ENCODE measurements around the gene GLO1.
"Not testable (repeated sequence)": the region's sequence is repeated elsewhere in the genome, so short reads cannot be mapped to it uniquely, and the experiment has no call there.

Gene GLO1

DNA sequence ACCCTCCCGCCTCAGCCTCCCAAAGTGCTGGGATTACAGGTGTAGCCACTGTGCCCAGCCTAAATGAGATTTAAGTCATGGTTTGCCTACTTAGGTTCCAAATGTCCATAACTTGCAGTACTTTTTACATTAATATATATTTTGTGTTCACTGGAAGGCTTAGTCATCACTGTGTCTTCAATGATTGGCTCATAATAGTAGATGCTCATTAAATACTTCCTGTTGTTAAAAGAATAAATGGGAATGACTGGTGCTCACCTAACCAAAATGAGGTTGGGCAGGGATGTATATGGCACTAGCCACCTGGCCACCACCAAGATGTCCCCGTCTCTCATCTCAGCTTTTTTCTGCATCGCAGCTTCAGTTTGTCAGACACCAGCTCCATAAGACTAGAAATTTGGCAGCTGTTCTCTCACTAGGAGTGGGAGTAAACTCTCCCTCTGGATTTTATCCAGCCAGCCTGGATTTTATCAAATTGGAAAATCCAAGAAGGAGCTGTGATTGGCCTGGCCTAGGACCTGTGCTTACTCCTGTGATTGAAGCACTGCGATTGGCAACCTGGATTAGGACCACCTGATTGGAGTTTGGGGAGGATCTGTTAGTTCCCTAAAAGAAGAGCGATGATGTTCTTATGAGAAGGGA lies 1.1 kb upstream of the GLO1 start:
- no peak overlapping the region for H3K27ac Mint-ChIP-seq
- no peak for DNase-seq
- no peak overlapping the region for H3K4me3 Mint-ChIP-seq
- TF ChIP-seq, protein P1, sequence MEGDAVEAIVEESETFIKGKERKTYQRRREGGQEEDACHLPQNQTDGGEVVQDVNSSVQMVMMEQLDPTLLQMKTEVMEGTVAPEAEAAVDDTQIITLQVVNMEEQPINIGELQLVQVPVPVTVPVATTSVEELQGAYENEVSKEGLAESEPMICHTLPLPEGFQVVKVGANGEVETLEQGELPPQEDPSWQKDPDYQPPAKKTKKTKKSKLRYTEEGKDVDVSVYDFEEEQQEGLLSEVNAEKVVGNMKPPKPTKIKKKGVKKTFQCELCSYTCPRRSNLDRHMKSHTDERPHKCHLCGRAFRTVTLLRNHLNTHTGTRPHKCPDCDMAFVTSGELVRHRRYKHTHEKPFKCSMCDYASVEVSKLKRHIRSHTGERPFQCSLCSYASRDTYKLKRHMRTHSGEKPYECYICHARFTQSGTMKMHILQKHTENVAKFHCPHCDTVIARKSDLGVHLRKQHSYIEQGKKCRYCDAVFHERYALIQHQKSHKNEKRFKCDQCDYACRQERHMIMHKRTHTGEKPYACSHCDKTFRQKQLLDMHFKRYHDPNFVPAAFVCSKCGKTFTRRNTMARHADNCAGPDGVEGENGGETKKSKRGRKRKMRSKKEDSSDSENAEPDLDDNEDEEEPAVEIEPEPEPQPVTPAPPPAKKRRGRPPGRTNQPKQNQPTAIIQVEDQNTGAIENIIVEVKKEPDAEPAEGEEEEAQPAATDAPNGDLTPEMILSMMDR (IDR thresholded peaks at IDR 0.05), result no peak
- peaks cover 15% of the 10 kb centered on the region for H3K27me3 Mint-ChIP-seq (ENCODE audit: low read depth, poor library complexity)
- peaks cover 36% of the 10 kb centered on the region for H3K36me3 Mint-ChIP-seq (ENCODE audit: low read depth)
- peaks cover 36% of the 10 kb centered on the region for H3K9me3 Mint-ChIP-seq
- peaks cover 8% of the 10 kb centered on the region for H3K4me1 Mint-ChIP-seq

DNA sequence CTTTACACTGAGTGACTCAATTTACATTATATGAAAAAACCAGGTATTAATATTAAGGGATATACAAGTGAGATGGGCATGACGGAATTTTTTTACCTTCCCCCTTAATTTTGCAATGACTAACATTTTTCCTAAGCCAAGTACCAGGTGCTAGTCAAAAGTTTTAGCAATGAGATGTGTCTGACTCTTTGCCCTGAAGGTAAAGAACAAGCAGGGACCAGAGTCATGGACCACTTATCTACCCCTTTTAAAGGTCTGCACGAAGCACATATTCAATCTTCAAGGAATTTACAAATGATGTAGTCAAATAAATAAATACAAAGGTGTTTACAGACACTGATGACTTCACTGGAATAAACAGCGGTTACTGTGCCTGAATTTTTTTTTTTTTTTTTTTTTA lies 1.4 kb downstream of the GLO1 start:
- H3K36me3 Mint-ChIP-seq (ENCODE audit: low read depth), result peaks cover 61% of the 10 kb centered on the region
- peaks cover 4% of the 10 kb centered on the region for H3K27me3 Mint-ChIP-seq (ENCODE audit: low read depth, poor library complexity)
- DNase-seq, result no peak
- H3K9me3 Mint-ChIP-seq, result peaks cover 59% of the 10 kb centered on the region
- peaks cover 8% of the 10 kb centered on the region for H3K4me1 Mint-ChIP-seq
- peak overlapping the region; percentile 91 for H3K4me3 Mint-ChIP-seq
- TF ChIP-seq, protein P1 (IDR thresholded peaks at IDR 0.05), result no peak
- no peak overlapping the region for H3K27ac Mint-ChIP-seq

DNA sequence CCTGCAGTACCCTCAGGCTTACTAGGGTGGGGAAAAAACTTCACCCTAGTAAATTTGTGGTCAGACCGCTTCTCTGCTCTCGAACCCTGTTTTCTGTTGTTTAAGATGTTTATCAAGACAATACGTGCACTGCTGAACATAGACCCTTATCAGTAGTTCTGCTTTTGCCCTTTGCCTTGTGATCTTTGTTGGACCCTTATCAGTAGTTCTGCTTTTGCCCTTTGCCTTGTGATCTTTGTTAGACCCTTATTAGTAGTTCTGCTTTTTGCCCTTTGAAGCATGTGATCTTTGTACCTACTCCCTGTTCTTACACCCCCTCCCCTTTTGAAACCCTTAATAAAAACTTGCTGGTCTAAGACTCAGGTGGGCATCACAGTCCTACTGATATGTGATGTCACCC lies 3.2 kb downstream of the GLO1 start:
- not testable (repeated sequence) for DNase-seq; H3K27me3 Mint-ChIP-seq (ENCODE audit: low read depth, poor library complexity); H3K4me3 Mint-ChIP-seq

DNA sequence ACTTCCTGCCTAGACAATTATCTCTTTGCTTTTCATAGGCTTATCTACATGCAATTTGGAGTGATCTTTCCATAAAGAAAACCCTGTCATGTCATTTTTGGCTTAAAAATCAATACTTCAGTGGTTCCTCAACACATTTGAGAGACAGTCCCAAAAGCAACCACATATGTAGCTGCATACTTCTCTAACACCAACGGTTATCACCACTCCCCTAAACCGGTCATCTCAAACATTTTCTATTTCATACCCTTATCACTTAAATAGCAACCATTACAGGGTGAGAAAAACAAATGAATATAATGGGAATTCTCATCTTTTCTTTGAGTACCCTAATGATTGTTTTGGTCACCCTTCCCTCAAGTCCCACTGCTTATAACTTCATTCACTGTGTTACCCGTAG lies 5.1 kb downstream of the GLO1 start:
- DNase-seq, result no peak
- TF ChIP-seq, protein P1 (IDR thresholded peaks at IDR 0.05), result no peak
- H3K4me3 Mint-ChIP-seq, result no peak overlapping the region

More for the DNA sequence above, 3.2 kb downstream of the GLO1 start:
- Mint-ChIP-seq H3K36me3 (ENCODE audit: low read depth) (peaks cover 80% of the 10 kb centered on the region), H3K9me3 (peaks cover 78% of the 10 kb centered on the region)
- H3K4me1 Mint-ChIP-seq, H3K27ac Mint-ChIP-seq: not testable (repeated sequence)

DNA sequence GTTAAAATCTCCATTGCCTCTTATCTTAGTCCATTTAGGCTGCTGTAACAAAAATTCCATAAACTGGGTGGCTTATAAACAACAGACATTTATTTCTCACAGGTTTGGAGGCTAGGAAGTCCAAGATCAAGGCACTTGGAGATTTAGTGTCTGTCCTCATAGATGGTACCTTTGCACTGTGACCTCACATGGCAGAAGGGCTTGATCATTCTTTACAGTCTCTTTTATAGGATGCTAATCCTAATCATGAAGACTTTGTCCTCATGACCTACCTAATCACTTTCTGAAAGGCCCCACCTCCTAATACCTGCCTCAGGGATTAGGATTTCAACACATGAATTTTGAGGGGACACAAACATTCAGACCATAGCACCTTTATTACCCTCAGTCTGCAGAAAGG lies 6.6 kb downstream of the GLO1 start:
- peaks cover 100% of the 10 kb centered on the region for H3K36me3 Mint-ChIP-seq (ENCODE audit: low read depth)
- no peaks in the 10 kb centered on the region for H3K4me1 Mint-ChIP-seq
- TF ChIP-seq, protein P1 (IDR thresholded peaks at IDR 0.05), result no peak
- DNase-seq, result no peak
- H3K27ac Mint-ChIP-seq, result no peak overlapping the region
- H3K4me3 Mint-ChIP-seq, result no peak overlapping the region
- peaks cover 91% of the 10 kb centered on the region for H3K9me3 Mint-ChIP-seq
- no peaks in the 10 kb centered on the region for H3K27me3 Mint-ChIP-seq (ENCODE audit: low read depth, poor library complexity)

More for the DNA sequence above, 5.1 kb downstream of the GLO1 start:
- Mint-ChIP-seq H3K27ac (no peak overlapping the region), H3K36me3 (ENCODE audit: low read depth) (peaks cover 98% of the 10 kb centered on the region), H3K9me3 (peaks cover 95% of the 10 kb centered on the region), H3K27me3 (ENCODE audit: low read depth, poor library complexity) (peaks cover 3% of the 10 kb centered on the region), H3K4me1 (peaks cover 8% of the 10 kb centered on the region)

DNA sequence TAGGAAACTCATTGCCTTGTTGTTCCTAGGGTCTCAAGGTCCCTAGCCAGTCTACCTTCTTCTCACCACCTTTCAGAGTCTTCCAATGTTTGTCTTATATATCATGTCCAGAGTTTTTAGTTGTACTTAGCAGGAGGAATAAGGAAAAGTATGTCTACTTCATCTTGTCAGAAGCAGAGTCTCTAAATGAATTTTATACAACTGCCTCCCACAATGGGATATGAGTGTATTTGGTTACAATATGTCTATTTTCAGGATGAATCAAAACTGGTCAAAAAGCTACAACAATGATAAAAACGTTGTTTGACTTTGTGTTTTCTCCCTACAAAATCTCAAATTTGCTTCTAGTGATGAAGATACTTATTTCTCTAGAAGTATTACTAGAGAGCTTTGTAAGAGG lies 7.0 kb downstream of the GLO1 start:
- Mint-ChIP-seq H3K4me1 (no peaks in the 10 kb centered on the region), H3K27ac (no peak overlapping the region), H3K9me3 (peaks cover 87% of the 10 kb centered on the region), H3K36me3 (ENCODE audit: low read depth) (peaks cover 100% of the 10 kb centered on the region), H3K27me3 (ENCODE audit: low read depth, poor library complexity) (no peaks in the 10 kb centered on the region), H3K4me3 (no peak overlapping the region)
- TF ChIP-seq, protein P1 (IDR thresholded peaks at IDR 0.05), result no peak
- DNase-seq, result no peak

All from nephron progenitor cell (in vitro differentiated cells).